C4-2B (cell line): ENCODE measurements around the gene FSTL4.

Experiments used
- CTCF ChIP-seq: fragments of 450-650 bp; conservative IDR thresholded peaks from 2 replicates; pipeline ENCODE4 v1.5.1; 2017; ENCODE audit warnings: mild to moderate bottlenecking
- ZFX ChIP-seq: fragments of 450-650 bp; IDR thresholded peaks from 2 replicates; pipeline ENCODE4 v1.6.1; 2017

DNA sequence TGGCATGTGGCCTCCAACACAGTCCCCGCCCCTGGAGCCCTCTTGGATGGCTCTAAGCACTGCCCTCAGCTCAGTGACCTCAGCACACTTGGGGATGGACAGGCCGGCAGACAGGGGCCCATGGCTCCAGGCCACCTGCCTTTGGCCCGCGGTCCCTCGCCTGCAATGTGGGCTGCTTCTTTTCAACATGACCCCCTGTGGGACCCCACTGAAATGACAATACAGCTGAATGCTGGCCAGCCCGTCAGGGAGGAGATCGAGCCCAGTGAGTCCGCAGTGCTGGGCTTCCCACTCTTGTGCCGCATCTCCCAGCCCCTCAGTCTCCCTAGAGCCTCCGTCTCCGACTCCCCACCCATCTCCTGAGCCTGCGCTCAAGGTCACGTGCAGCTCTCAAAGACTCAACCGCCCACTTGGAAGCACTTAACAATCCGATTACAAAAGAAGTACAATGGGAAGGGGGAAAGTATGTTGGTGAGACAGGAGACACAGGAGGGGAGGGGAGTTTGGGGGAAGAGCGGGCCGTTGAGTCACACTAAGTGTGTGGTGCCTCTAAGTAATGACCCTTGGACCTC lies 321.6 kb downstream of the FSTL4 start:
- no peak for TF ChIP-seq CTCF
- TF ChIP-seq ZFX, result no peak
